HEK293 (cell line): ENCODE measurements around the gene TDRD3.

Experiments
- ELK4 ChIP-seq: IDR thresholded peaks from 2 replicates; pipeline ENCODE4 v1.6.1; 2011; ENCODE audit warnings: mild to moderate bottlenecking, low read depth, low read length, borderline replicate concordance
- KLF10 ChIP-seq: fragments of 450-650 bp; IDR thresholded peaks from 2 replicates; pipeline ENCODE4 v1.5.1; 2018; ENCODE audit warnings: missing biosample characterization, mild to moderate bottlenecking, missing genetic modification characterization
- KLF7 ChIP-seq: fragments of 450-650 bp; formaldehyde crosslinking; IDR thresholded peaks from 2 replicates; pipeline ENCODE4 v1.5.1; 2016; ENCODE audit warnings: missing biosample characterization, missing genetic modification characterization, borderline replicate concordance
- PRDM1 ChIP-seq: fragments of 450-650 bp; formaldehyde crosslinking; IDR thresholded peaks from 2 replicates; pipeline ENCODE4; 2016; ENCODE audit warnings: missing biosample characterization, missing genetic modification characterization
- SETDB1 ChIP-seq: IDR thresholded peaks from one replicate; pipeline ENCODE4 v1.6.1; 2017; ENCODE audit warnings: mild to moderate bottlenecking, low read length, moderate library complexity, mixed read lengths; ENCODE audit not compliant: insufficient read length
- SP3 ChIP-seq: fragments of 450-650 bp; formaldehyde crosslinking; IDR thresholded peaks from 2 replicates; pipeline ENCODE4 v1.5.1; 2016; ENCODE audit warnings: missing biosample characterization, missing genetic modification characterization
- SP7 ChIP-seq: fragments of 450-650 bp; formaldehyde crosslinking; IDR thresholded peaks from 2 replicates; pipeline ENCODE4 v1.5.1; 2016; ENCODE audit warnings: missing biosample characterization, missing genetic modification characterization
- YY1 ChIP-seq: fragments of 450-650 bp; formaldehyde crosslinking; IDR thresholded peaks from 2 replicates; pipeline ENCODE4 v1.5.1; 2018; ENCODE audit warnings: missing biosample characterization, missing genetic modification characterization
- ZBTB11 ChIP-seq: fragments of 450-650 bp; formaldehyde crosslinking; conservative IDR thresholded peaks from 2 replicates; pipeline ENCODE4 v1.5.1; 2016; ENCODE audit warnings: low read depth, missing biosample characterization, missing genetic modification characterization
- ZBTB26 ChIP-seq: fragments of 450-650 bp; formaldehyde crosslinking; optimal IDR thresholded peaks from 2 replicates; pipeline ENCODE3; 2016; ENCODE audit warnings: missing biosample characterization, mild to moderate bottlenecking, missing genetic modification characterization
- ZFP3 ChIP-seq: fragments of 450-650 bp; formaldehyde crosslinking; IDR thresholded peaks from 2 replicates; pipeline ENCODE4 v1.5.1; 2016; ENCODE audit warnings: low read depth, missing biosample characterization, missing genetic modification characterization
- ZFP69B ChIP-seq: fragments of 450-650 bp; formaldehyde crosslinking; IDR thresholded peaks from 2 replicates; pipeline ENCODE4 v1.5.1; 2016; ENCODE audit warnings: missing biosample characterization, missing genetic modification characterization
- ZNF146 ChIP-seq: fragments of 450-650 bp; formaldehyde crosslinking; IDR thresholded peaks from 2 replicates; pipeline ENCODE4 v1.5.1; 2016; ENCODE audit warnings: missing biosample characterization, missing genetic modification characterization
- ZNF211 ChIP-seq: fragments of 450-650 bp; formaldehyde crosslinking; IDR thresholded peaks from 2 replicates; pipeline ENCODE4 v1.5.1; 2016; ENCODE audit warnings: low read depth, missing biosample characterization, missing genetic modification characterization
- ZNF248 ChIP-seq: fragments of 450-650 bp; formaldehyde crosslinking; IDR thresholded peaks from 2 replicates; pipeline ENCODE4 v1.5.1; 2017; ENCODE audit warnings: missing biosample characterization, missing genetic modification characterization
- ZNF391 ChIP-seq: fragments of 450-650 bp; formaldehyde crosslinking; IDR thresholded peaks from 2 replicates; pipeline ENCODE4 v1.5.1; 2016; ENCODE audit warnings: low read depth, missing biosample characterization, missing genetic modification characterization, borderline replicate concordance
- ZNF416 ChIP-seq: fragments of 450-650 bp; formaldehyde crosslinking; IDR thresholded peaks from 2 replicates; pipeline ENCODE4 v1.5.1; 2016; ENCODE audit warnings: missing biosample characterization, missing genetic modification characterization
- ZNF560 ChIP-seq: fragments of 450-650 bp; formaldehyde crosslinking; IDR thresholded peaks from 2 replicates; pipeline ENCODE4 v1.5.1; 2017; ENCODE audit warnings: missing biosample characterization, missing genetic modification characterization, borderline replicate concordance
- ZNF561 ChIP-seq: fragments of 450-650 bp; IDR thresholded peaks from 2 replicates; pipeline ENCODE4 v1.5.1; 2018; ENCODE audit warnings: missing biosample characterization, missing genetic modification characterization, borderline replicate concordance
- ZNF623 ChIP-seq: fragments of 450-650 bp; formaldehyde crosslinking; IDR thresholded peaks from 2 replicates; pipeline ENCODE4 v1.5.1; 2016; ENCODE audit warnings: missing biosample characterization, missing genetic modification characterization
- ZNF701 ChIP-seq: fragments of 450-650 bp; formaldehyde crosslinking; IDR thresholded peaks from 2 replicates; pipeline ENCODE4 v1.5.1; 2016; ENCODE audit warnings: missing biosample characterization, missing genetic modification characterization
- ZNF76 ChIP-seq: fragments of 450-650 bp; formaldehyde crosslinking; IDR thresholded peaks from 2 replicates; pipeline ENCODE4; 2016; ENCODE audit warnings: low read depth, missing biosample characterization, missing genetic modification characterization, borderline replicate concordance
- TF ChIP-seq, protein P1 (sequence below): fragments of 450-650 bp; formaldehyde crosslinking; IDR thresholded peaks from 2 replicates; pipeline ENCODE4 v1.5.1; 2016; ENCODE audit warnings: missing biosample characterization, missing genetic modification characterization
- TF ChIP-seq, protein P2 (sequence below): fragments of 450-650 bp; formaldehyde crosslinking; IDR thresholded peaks from 2 replicates; pipeline ENCODE4 v1.5.1; 2016; ENCODE audit warnings: missing biosample characterization, missing genetic modification characterization
- TF ChIP-seq, protein P3 (sequence below): fragments of 450-650 bp; IDR thresholded peaks from 2 replicates; pipeline ENCODE4 v1.5.1; 2018; ENCODE audit warnings: missing biosample characterization, mild to moderate bottlenecking, missing genetic modification characterization
- TF ChIP-seq, protein P4 (sequence below): fragments of 450-650 bp; IDR thresholded peaks from 2 replicates; pipeline ENCODE4 v1.5.1; 2018; ENCODE audit warnings: missing biosample characterization, missing genetic modification characterization

Gene TDRD3

DNA sequence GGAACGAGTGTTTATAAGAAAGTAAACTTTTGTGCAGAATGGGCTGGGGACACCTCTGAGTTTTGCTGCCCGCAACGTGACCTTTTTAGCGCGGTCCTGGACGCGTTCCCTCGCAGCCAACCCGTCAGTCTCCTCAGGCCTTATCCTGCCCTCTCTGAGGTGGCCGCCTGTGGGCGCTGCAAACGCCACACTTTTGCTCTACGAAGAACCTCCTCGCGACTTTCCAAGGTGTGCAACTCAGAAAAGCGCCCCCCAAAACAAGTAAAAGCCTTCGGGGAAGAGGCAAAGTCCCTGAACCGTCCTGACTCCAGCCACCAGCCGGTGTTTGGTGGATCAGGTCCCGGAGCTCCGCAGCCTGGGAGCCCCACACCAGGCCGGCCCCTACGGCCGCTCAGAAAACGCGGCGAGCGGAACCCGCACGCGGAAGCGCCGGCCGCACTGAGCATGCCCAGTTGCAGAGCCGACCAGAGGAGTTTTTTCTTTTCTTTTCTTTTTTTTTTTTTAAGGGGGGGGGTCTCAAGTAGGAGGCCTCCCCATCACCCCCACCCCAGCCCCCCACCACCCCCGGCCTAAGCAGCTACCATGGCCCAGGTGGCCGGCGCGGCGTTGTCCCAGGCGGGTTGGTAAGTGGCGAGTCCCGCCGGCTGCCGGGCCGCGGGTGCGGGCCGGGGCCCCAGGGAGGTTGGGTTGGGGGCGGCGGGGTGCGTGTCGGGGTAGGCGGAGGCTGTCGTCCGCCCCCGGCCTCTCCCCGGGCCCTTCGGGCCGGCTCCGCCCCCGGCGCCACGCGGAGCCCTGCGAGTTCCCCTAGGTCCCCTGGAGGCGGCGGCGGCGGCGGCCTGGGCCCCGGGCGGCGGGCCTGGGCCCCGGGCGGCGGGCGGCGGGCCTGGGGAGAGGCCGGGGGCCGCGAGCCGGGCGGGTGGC is at the start of gene TDRD3 (continued):
- TF ChIP-seq, protein P1, sequence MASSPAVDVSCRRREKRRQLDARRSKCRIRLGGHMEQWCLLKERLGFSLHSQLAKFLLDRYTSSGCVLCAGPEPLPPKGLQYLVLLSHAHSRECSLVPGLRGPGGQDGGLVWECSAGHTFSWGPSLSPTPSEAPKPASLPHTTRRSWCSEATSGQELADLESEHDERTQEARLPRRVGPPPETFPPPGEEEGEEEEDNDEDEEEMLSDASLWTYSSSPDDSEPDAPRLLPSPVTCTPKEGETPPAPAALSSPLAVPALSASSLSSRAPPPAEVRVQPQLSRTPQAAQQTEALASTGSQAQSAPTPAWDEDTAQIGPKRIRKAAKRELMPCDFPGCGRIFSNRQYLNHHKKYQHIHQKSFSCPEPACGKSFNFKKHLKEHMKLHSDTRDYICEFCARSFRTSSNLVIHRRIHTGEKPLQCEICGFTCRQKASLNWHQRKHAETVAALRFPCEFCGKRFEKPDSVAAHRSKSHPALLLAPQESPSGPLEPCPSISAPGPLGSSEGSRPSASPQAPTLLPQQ (tag by site-specific recombination) = 0 out of 2 replicates have a peak, but pooled peaks have one; percentile 31
- no peak for TF ChIP-seq ZNF211
- no peak for TF ChIP-seq ZFP3 (tag by site-specific recombination)
- TF ChIP-seq KLF10 (tag by site-specific recombination) = peak; percentile 20; the same call in 1 of the 2 replicates
- TF ChIP-seq ELK4 = no peak
- TF ChIP-seq ZNF248 (tag by site-specific recombination) = no peak
- 0 out of 2 replicates have a peak, but pooled peaks have one; percentile 13 for TF ChIP-seq ZNF391 (tag by site-specific recombination)
- TF ChIP-seq SETDB1 = no peak
- TF ChIP-seq, protein P2, sequence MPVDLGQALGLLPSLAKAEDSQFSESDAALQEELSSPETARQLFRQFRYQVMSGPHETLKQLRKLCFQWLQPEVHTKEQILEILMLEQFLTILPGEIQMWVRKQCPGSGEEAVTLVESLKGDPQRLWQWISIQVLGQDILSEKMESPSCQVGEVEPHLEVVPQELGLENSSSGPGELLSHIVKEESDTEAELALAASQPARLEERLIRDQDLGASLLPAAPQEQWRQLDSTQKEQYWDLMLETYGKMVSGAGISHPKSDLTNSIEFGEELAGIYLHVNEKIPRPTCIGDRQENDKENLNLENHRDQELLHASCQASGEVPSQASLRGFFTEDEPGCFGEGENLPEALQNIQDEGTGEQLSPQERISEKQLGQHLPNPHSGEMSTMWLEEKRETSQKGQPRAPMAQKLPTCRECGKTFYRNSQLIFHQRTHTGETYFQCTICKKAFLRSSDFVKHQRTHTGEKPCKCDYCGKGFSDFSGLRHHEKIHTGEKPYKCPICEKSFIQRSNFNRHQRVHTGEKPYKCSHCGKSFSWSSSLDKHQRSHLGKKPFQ (tag by site-specific recombination) = 0 out of 2 replicates have a peak, but pooled peaks have one; percentile 24
- peak; percentile 85; the same call in 1 of the 2 replicates for TF ChIP-seq ZNF561 (tag by site-specific recombination)
- TF ChIP-seq PRDM1 (tag by site-specific recombination) = peak; percentile 53
- no peak for TF ChIP-seq ZNF146 (tag by site-specific recombination)
- no peak for TF ChIP-seq ZNF560 (tag by site-specific recombination)
- 0 out of 2 replicates have a peak, but pooled peaks have one; percentile 14 for TF ChIP-seq SP3 (tag by site-specific recombination)
- no peak for TF ChIP-seq ZNF701 (tag by site-specific recombination)
- 0 out of 2 replicates have a peak, but pooled peaks have one; percentile 26 for TF ChIP-seq ZFP69B (tag by site-specific recombination)
- peak; percentile 63 for TF ChIP-seq ZBTB26 (tag by site-specific recombination)
- TF ChIP-seq KLF7 (tag by site-specific recombination) = no peak
- no peak for TF ChIP-seq ZNF416 (tag by site-specific recombination)
- TF ChIP-seq, protein P3, sequence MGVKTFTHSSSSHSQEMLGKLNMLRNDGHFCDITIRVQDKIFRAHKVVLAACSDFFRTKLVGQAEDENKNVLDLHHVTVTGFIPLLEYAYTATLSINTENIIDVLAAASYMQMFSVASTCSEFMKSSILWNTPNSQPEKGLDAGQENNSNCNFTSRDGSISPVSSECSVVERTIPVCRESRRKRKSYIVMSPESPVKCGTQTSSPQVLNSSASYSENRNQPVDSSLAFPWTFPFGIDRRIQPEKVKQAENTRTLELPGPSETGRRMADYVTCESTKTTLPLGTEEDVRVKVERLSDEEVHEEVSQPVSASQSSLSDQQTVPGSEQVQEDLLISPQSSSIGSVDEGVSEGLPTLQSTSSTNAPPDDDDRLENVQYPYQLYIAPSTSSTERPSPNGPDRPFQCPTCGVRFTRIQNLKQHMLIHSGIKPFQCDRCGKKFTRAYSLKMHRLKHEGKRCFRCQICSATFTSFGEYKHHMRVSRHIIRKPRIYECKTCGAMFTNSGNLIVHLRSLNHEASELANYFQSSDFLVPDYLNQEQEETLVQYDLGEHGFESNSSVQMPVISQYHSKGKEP (tag by site-specific recombination) = 0 out of 2 replicates have a peak, but pooled peaks have one; percentile 13
- peak; percentile 33; the same call in 1 of the 2 replicates for TF ChIP-seq ZNF76
- 0 out of 2 replicates have a peak, but pooled peaks have one; percentile 32 for TF ChIP-seq YY1 (tag by site-specific recombination)
- TF ChIP-seq SP7 = peak; percentile 70; the same call in 1 of the 2 replicates
- TF ChIP-seq, protein P4, sequence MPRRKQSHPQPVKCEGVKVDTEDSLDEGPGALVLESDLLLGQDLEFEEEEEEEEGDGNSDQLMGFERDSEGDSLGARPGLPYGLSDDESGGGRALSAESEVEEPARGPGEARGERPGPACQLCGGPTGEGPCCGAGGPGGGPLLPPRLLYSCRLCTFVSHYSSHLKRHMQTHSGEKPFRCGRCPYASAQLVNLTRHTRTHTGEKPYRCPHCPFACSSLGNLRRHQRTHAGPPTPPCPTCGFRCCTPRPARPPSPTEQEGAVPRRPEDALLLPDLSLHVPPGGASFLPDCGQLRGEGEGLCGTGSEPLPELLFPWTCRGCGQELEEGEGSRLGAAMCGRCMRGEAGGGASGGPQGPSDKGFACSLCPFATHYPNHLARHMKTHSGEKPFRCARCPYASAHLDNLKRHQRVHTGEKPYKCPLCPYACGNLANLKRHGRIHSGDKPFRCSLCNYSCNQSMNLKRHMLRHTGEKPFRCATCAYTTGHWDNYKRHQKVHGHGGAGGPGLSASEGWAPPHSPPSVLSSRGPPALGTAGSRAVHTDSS = no peak
- no peak for TF ChIP-seq ZNF623 (tag by site-specific recombination)
- TF ChIP-seq ZBTB11 = peak; percentile 96
